ENCODE measurements around the gene NCR2. TPM values are rescaled to one million over a fixed set of nuclear protein-coding genes. Genes with fewer than 3 reads are reported as not detected.

Gene NCR2
- total RNA-seq, 5 donors from 2014 or later (not counting 1 experiment from before 2014, with no cell fraction given): not detected

DNA sequence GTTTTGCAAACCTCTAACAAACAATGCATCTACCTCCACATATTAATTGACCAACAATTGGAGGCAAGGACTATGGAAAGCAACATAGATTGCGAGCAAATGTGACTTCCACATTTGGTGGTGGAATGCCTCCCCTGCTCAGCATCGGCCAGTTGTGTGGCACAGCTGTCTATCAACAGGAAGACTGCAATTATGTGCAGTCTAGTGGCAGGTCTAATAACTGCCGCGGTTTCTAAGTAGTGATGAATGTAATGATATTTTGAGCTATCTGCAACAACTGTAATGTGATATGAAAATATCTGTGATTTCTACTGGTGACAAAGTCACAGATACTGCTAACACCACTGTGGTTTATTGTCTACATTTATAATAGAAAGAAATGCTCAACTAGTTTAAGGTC is 56.8 kb downstream of the NCR2 start:
- ATAC-seq (replicated peaks in 1 of 4): no peak

DNA sequence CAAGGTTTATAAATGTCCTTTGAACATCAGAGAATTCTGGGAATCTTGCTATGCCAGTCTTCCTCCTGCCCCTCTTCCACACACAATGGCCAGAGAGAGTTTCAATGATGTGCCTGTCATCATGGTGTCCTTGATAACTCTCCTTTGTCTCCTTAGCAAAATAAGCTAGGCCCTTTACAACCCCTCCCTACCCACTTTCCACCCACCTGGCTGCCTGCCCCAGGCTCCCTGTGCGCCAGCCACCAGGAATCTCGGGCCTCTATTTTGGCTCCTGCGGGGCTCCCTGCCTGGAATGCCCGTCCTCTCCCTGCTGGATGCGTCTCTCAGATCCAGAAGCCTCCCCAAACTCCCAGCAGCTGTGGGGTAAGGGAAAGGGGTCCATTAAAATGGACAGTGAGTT is 60.9 kb downstream of the NCR2 start:
- peaks cover 5 to 18% (median 13%) of the 10 kb centered on the region in 3 donors for H3K9me3 Mint-ChIP-seq
- H3K4me3 ChIP-seq (ENCODE audit: control insufficient read depth in 1 of 2, extremely low read depth in 1 of 2, low read length in 1 of 2): no peak overlapping the region
- H3K36me3 ChIP-seq (ENCODE audit: control insufficient read depth in 2 of 2, extremely low read depth in 1 of 2, insufficient read depth in 1 of 2, low read length in 1 of 2): no peaks in the 10 kb centered on the region
- H3K27ac Mint-ChIP-seq: no peak overlapping the region
- no peaks in the 10 kb centered on the region for H3K9me3 ChIP-seq
- WGBS (ENCODE audit: insufficient coverage): no CpG with 5 or more reads among the region's 5 CpGs
- DNase-seq (no peak), ATAC-seq (replicated peaks in 1 of 4) (no peak)
- no peak overlapping the region for H3K4me3 Mint-ChIP-seq
- POLR2A ChIA-PET: no interaction called here
- no peaks in the 10 kb centered on the region for H3K4me1 ChIP-seq (ENCODE audit: control insufficient read depth in 1 of 2, extremely low read depth in 1 of 2, insufficient read depth in 2 of 2, low read length in 2 of 2)
- H3K27ac ChIP-seq (ENCODE audit: low read length): no peak overlapping the region
- peaks cover 36 to 41% of the 10 kb centered on the region in 2 donors for H3K27me3 Mint-ChIP-seq
- no peaks in the 10 kb centered on the region for H3K4me1 Mint-ChIP-seq
- CTCF ChIA-PET: interaction anchor here in 1 of 2 donors (0.7 kb wide), 1 partner anchor 65 kb away, joined by 3 read pairs; no protein-coding TSS in a partner anchor
- H3K27me3 ChIP-seq (replicated peaks in 1 of 2; ENCODE audit: control insufficient read depth in 2 of 2, extremely low read depth in 1 of 2, insufficient read depth in 2 of 2, low read length in 1 of 2): peaks cover 0 to 21% of the 10 kb centered on the region in 2 experiments
- peaks cover 15% of the 10 kb centered on the region for H3K36me3 Mint-ChIP-seq

More for the DNA sequence above, 56.8 kb downstream of the NCR2 start:
- H3K4me1 Mint-ChIP-seq: no peaks in the 10 kb centered on the region
- no peak overlapping the region for H3K27ac ChIP-seq (ENCODE audit: low read length)
- H3K36me3 Mint-ChIP-seq: peaks cover 15% of the 10 kb centered on the region
- H3K9me3 Mint-ChIP-seq: peaks cover 5 to 18% (median 13%) of the 10 kb centered on the region in 3 donors
- no peak for DNase-seq
- no peak overlapping the region for H3K4me3 ChIP-seq (ENCODE audit: control insufficient read depth in 1 of 2, extremely low read depth in 1 of 2, low read length in 1 of 2)
- 33% methylated on average over 1 of the region's 4 CpGs for WGBS (ENCODE audit: insufficient coverage)
- ChIA-PET POLR2A (no interaction called here), CTCF (no interaction called here)
- H3K27ac Mint-ChIP-seq: no peak overlapping the region
- H3K9me3 ChIP-seq: no peaks in the 10 kb centered on the region
- H3K4me3 Mint-ChIP-seq: no peak overlapping the region
- H3K27me3 Mint-ChIP-seq: peaks cover 28 to 29% of the 10 kb centered on the region in 2 donors
- H3K36me3 ChIP-seq (ENCODE audit: control insufficient read depth in 2 of 2, extremely low read depth in 1 of 2, insufficient read depth in 1 of 2, low read length in 1 of 2): no peaks in the 10 kb centered on the region
- peaks cover 0 to 9% of the 10 kb centered on the region in 2 experiments for H3K27me3 ChIP-seq (replicated peaks in 1 of 2; ENCODE audit: control insufficient read depth in 2 of 2, extremely low read depth in 1 of 2, insufficient read depth in 2 of 2, low read length in 1 of 2)
- no peaks in the 10 kb centered on the region for H3K4me1 ChIP-seq (ENCODE audit: control insufficient read depth in 1 of 2, extremely low read depth in 1 of 2, insufficient read depth in 2 of 2, low read length in 2 of 2)

DNA sequence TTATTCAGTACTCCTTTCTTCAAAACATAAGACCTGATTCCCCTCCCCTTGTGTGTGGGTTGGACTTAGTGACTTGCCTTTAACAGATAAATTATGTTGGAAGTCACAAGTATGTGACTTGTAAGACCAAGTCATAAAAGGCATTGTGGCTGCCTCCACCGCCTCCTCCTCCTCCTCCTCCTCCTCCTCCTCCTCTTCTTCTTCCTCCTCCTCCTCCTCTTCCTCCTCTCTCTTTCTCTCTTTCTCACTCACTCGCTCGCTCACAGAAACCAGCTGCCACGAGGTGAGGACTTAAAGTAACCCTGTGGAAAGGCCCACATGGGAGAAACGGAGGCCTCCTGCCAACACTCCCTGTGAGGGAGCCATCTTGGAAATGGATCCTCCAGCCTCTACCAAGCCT is 64.0 kb downstream of the NCR2 start:
- no CpG with 5 or more reads among the region's 5 CpGs for WGBS (ENCODE audit: insufficient coverage)
- ATAC-seq (replicated peaks in 1 of 4) (no peak), DNase-seq (no peak)
- H3K36me3 ChIP-seq (ENCODE audit: control insufficient read depth in 2 of 2, extremely low read depth in 1 of 2, insufficient read depth in 1 of 2, low read length in 1 of 2): no peaks in the 10 kb centered on the region
- H3K4me1 ChIP-seq (ENCODE audit: control insufficient read depth in 1 of 2, extremely low read depth in 1 of 2, insufficient read depth in 2 of 2, low read length in 2 of 2): no peaks in the 10 kb centered on the region
- no peaks in the 10 kb centered on the region for H3K9me3 ChIP-seq
- H3K27me3 ChIP-seq (replicated peaks in 1 of 2; ENCODE audit: control insufficient read depth in 2 of 2, extremely low read depth in 1 of 2, insufficient read depth in 2 of 2, low read length in 1 of 2): peaks cover 0 to 31% of the 10 kb centered on the region in 2 experiments
- no peak overlapping the region for H3K4me3 ChIP-seq (ENCODE audit: control insufficient read depth in 1 of 2, extremely low read depth in 1 of 2, low read length in 1 of 2)
- no peak overlapping the region for H3K4me3 Mint-ChIP-seq
- no peaks in the 10 kb centered on the region for H3K4me1 Mint-ChIP-seq
- peaks cover 40 to 49% of the 10 kb centered on the region in 2 donors for H3K27me3 Mint-ChIP-seq
- peaks cover 10 to 13% (median 10%) of the 10 kb centered on the region in 3 donors for H3K9me3 Mint-ChIP-seq
- ChIA-PET POLR2A (no interaction called here), CTCF (interaction anchor here in 1 of 2 donors (0.9 kb wide), 1 partner anchor 15 kb away, joined by 3 read pairs; no protein-coding TSS in a partner anchor)
- no peak overlapping the region for H3K27ac Mint-ChIP-seq
- peaks cover 7% of the 10 kb centered on the region for H3K36me3 Mint-ChIP-seq
- H3K27ac ChIP-seq (ENCODE audit: low read length): no peak overlapping the region

Other genes starting within 250 kb of the NCR2 start
- gene TREML1, start 181.3 kb upstream of the NCR2 start, total RNA-seq: 1 to 10 TPM in 1 of 5 donors, not detected in 4; 1.5 TPM
- gene TREM2, start 172.5 kb upstream of the NCR2 start, total RNA-seq: under 1 TPM in 2 of 5 donors, not detected in 3; 0.23 to 0.25 TPM
- 1 to 10 TPM; 1.2 to 5.8 (median 3.7) TPM for gene TREML2, start 134.5 kb upstream of the NCR2 start, total RNA-seq
- not detected for gene TREML4, start 107.3 kb upstream of the NCR2 start, total RNA-seq
- under 1 TPM in 1 of 5 donors, not detected in 4; 0.23 TPM for gene TREM1, start 48.9 kb upstream of the NCR2 start, total RNA-seq
- gene FOXP4, start 210.8 kb downstream of the NCR2 start, total RNA-seq: 10 to 100 TPM in 1 of 5 donors, 1 to 10 TPM in 4; 4.6 to 10.1 (median 9.5) TPM